ENCODE data around the gene KLHDC3.

GRCh38 chr6:43060755-43061633 lies 46.9 kb downstream of the KLHDC3 start:
- no peak for TF ChIP-seq RAD21 (IDR thresholded peaks at IDR 0.05; ENCODE audit: low read depth)
- TF ChIP-seq FOXM1 (IDR thresholded peaks at IDR 0.05; ENCODE audit: borderline replicate concordance, low read depth), result no peak
- no peak for TF ChIP-seq CREB1 (IDR thresholded peaks at IDR 0.05; ENCODE audit: low read depth)
- no peak for TF ChIP-seq TAF1 (IDR thresholded peaks at IDR 0.05; ENCODE audit: low read depth)
- no peak for TF ChIP-seq USF1 (IDR thresholded peaks at IDR 0.05)
- TF ChIP-seq EP300 (IDR thresholded peaks at IDR 0.05; ENCODE audit: borderline replicate concordance), result no peak

Measured in Ishikawa (cell line).